ENCODE measurements around the gene KPNA6. TPM values are rescaled to one million over a fixed set of nuclear protein-coding genes. Genes with fewer than 3 reads are reported as not detected.

The KPNA6 gene
- total RNA-seq, 1 donor from 2014 or later = 24.2 TPM

DNA sequence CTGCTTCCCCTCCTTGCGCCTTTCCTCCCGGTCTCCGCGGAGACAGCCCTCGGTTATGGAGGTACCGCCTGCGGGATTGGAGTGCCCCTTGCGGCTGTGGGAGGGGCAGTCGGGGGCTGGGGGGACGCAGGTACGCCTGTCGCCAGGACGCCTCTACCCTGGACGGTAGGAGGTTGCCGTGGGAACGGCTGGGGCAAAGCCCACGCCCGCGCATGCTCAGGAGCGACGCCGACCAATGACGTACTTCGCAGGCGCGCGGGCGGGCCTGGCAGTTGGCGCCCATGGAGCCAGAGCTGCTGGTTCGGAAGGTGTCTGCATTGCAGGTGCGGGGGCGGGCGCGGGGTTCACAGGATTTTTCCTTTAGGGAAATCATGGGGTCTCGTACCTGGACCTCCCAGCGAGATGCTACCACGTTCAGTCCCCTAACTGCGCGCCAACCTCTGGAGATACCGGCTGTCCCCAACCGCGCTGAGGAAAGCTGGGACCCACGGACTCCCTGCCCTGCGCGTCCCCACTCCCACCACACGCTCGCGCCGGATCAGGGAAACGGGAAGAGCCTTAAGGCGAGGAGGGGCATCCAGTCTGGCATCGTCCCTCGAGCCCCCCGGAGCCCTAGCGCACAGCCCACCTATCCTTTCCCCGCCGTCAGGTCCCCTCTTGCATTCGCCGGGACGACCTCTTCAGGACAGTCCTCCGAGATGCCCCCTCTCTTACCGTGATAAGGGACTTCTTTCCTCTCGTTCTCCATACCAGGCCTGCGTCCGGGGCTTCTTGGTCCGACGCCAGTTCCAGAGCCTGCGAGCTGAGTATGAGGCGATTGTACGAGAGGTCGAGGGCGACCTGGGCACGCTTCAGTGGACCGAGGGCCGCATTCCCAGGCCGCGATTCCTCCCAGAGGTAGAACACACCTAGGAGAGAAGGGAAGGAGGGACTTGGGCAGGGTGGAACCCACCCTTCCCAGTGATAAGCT is 97.8 kb downstream of the KPNA6 start, which contains the start of gene IQCC:
Gene IQCC, plus strand, starts transcription at position 271 of the 970 bp plus-strand sequence. Its CDS starts 11 bp downstream, at position 282.
- Histone ChIP-seq H3K36me3 (ENCODE audit: control insufficient read depth, insufficient read depth, low read length) (no peaks in the 10 kb centered on the region), H3K4me3 (ENCODE audit: low read depth, low read length) (peak within 1 kb of the TSS; percentile 67), H3K27me3 (ENCODE audit: control insufficient read depth, insufficient read depth, low read length) (no peaks in the 10 kb centered on the region)
- DNase-seq (ENCODE audit: low read depth) (peak; percentile 70), FAIRE-seq (no peak)
- no peak for TF ChIP-seq CTCF (IDR thresholded peaks at IDR 0.05; ENCODE audit: insufficient read depth, low read length, severe bottlenecking)

DNA sequence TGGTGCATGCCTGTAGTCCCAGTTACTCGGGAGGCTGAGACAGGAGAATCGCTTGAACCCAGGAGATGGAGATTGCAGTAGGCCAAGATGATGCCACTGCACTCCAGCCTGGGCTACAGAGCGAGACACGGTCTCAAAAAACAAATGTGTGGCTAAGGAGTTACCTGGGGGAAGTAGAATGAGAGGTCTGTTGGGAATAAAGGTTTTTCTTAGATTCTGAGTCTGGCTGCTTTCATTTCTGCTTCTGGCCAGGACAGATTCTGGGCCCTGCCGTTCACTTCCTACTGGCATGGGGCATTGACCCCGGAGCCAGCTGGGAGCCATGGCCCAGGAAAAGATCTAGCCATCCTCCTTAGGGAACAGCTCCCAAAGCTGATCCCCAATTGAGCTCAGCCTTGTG is 100.6 kb downstream of the KPNA6 start:
- Histone ChIP-seq H3K36me3 (ENCODE audit: control insufficient read depth, insufficient read depth, low read length) (no peaks in the 10 kb centered on the region), H3K27me3 (ENCODE audit: control insufficient read depth, insufficient read depth, low read length) (no peaks in the 10 kb centered on the region), H3K4me3 (ENCODE audit: low read depth, low read length) (no peak overlapping the region)
- FAIRE-seq (no peak), DNase-seq (ENCODE audit: low read depth) (no peak)
- TF ChIP-seq CTCF (IDR thresholded peaks at IDR 0.05; ENCODE audit: insufficient read depth, low read length, severe bottlenecking) = no peak

- DNase-seq (ENCODE audit: low read depth) (peak; percentile 81), FAIRE-seq (no peak)
- H3K27me3 ChIP-seq (ENCODE audit: control insufficient read depth, insufficient read depth, low read length) = no peaks in the 10 kb centered on the region
- no peak within 1 kb of the TSS for H3K4me3 ChIP-seq (ENCODE audit: low read depth, low read length)
- TF ChIP-seq CTCF (IDR thresholded peaks at IDR 0.05; ENCODE audit: insufficient read depth, low read length, severe bottlenecking) = no peak
- peaks cover 1% of the 10 kb centered on the region for H3K36me3 ChIP-seq (ENCODE audit: control insufficient read depth, insufficient read depth, low read length)
Observed at GRCh38 chr1:32208891-32209328, 101.1 kb downstream of the KPNA6 start, which contains the start of gene DCDC2B. TSS of gene DCDC2B (plus strand) at chr1:32209089. CDS start at chr1:32209094, 5 bp downstream.

DNA sequence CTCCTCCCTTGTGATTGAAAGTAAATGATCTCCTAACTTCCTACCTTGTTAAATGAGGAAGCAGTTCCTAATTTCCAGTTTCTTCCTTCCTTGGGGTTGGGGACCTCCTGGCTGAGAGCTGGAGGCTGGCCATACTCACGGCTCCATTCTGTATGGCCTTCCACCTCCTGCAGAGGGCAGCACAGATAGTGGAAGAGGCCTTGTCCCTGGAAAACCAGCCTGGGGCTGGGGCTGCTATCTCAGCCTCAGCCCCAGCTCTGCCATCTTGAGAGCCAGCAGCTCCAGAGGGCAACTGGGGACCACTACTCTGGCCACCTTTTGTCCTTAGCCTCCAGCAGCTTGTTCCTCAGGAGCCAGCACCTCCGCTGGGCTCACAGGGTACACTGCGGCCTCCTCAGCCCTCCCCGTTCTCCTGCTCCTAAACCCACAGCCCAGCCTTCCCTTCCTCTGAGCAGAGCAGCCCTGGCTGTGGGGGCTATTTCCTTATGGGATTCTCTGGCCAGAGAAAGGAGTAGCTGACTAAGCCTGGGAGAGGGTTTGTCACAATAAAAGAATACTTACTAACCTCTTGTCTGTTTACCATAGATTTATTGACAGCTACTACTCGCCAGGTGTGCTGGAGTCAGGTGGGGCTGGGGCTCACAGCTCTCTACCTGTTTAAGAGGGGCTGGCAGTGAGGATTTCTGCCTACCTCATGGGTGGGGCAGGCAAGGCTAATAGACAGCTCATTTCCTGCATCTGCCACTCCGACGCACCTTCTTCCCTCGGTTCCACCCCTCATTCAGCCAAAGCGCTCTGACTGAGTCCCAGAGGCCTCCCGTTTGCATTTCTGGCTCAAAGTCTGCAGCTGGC is 108.0 kb downstream of the KPNA6 start:
- FAIRE-seq = no peak
- Histone ChIP-seq H3K36me3 (ENCODE audit: control insufficient read depth, insufficient read depth, low read length) (peaks cover 13% of the 10 kb centered on the region), H3K4me3 (ENCODE audit: low read depth, low read length) (no peak overlapping the region), H3K27me3 (ENCODE audit: control insufficient read depth, insufficient read depth, low read length) (no peaks in the 10 kb centered on the region)
- DNase-seq (ENCODE audit: low read depth) = peak; percentile 78
- TF ChIP-seq CTCF (IDR thresholded peaks at IDR 0.05; ENCODE audit: insufficient read depth, low read length, severe bottlenecking) = peak; percentile 91

DNA sequence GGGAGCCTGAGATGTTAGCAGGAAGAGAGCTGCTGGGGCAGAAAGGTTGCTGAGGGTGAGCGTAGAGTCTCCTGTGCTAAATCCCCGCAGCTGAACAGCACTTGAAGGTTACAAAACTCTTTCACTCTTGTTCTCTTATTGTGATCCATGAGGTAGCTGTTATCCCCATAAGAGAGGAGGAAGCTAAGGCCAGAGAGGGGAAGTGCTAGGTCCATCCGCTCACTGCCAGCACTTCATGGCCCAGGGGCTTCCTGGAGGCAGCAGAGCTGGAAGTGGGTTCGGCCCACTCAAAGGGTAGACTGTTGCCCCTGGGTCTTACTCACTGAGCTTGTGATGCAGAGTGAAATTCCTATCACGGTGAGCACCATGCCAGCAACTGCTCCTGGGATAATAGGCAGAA is 108.7 kb downstream of the KPNA6 start:
- H3K4me3 ChIP-seq (ENCODE audit: low read depth, low read length) = no peak overlapping the region
- H3K27me3 ChIP-seq (ENCODE audit: control insufficient read depth, insufficient read depth, low read length) = no peaks in the 10 kb centered on the region
- H3K36me3 ChIP-seq (ENCODE audit: control insufficient read depth, insufficient read depth, low read length) = peaks cover 13% of the 10 kb centered on the region
- TF ChIP-seq CTCF (IDR thresholded peaks at IDR 0.05; ENCODE audit: insufficient read depth, low read length, severe bottlenecking) = no peak
- FAIRE-seq = no peak
- no peak for DNase-seq (ENCODE audit: low read depth)

Data from bronchial epithelial cell (primary cell).